ENCODE results near the gene PAPPA2. TPM values are rescaled to one million over a fixed set of nuclear protein-coding genes. Genes with fewer than 3 reads are reported as not detected.

Gene PAPPA2
- total RNA-seq, 3 donors from 2014 or later (not counting 1 experiment from before 2014, with no cell fraction given) = 0.48 TPM; not detected in 2

DNA sequence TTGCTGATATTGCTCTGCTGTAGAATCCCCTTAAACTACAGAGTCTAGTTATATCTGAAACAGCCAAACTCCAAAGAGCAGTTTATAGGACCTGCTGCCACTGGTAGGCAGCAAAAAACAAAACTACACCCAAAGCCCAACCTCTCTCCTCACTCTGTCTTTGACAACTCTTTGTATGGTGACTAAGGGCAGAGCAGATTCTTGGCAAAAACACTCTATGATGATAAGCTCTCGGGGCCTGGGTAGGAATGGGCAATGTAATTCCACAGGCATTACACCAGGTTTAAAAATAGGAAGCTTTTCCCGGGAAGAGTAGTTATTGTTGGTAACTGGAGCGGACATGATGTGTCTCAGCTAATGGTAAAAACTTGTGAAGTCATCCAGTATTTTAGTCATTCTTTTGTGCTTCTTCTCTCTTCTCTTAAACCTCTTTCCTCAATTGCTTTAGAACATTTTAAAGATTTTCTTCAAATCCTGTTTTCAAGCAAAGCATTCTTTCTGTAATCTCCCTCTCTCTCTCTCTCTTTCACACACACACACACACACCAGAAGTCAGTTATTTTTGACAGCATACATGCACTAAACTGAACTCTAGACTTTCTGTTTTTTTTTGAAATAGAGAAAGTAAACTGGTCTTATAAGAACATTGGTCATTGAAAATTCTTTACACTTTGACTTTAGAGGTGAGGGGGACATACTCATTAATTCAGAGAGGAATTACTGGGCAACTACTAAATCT, 193.5 kb downstream of the PAPPA2 start:
- H3K36me3 ChIP-seq (ENCODE audit: control insufficient read depth, insufficient read depth, low read length) = no peaks in the 10 kb centered on the region
- H3K4me3 Mint-ChIP-seq = no peak overlapping the region

DNA sequence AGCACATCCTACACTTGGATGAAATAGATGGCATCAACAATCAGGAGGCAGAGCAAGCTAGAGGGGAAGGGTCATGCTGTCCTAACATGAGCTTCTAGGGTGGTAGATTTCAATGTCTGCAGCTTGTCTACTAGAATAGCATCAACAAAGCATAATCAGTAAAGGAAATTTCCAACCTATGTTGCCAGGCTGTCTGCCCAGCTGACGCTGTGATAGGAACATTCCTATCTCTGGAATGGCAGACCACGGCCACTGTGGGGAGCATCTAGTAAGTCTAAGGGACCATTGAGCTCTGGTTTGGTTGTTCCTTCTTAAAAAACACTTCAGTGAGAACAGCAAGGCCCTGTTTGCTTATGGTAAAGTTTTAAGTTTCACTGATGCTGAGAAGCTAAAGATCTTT, 206.8 kb downstream of the PAPPA2 start:
- intact Hi-C loops (cut with micrococcal nuclease) = no loop called here
- no peak overlapping the region for H3K4me3 ChIP-seq (ENCODE audit: low read length)
- ATAC-seq = no peak
- no peak for TF ChIP-seq CTCF (IDR thresholded peaks at IDR 0.05)
- no peaks in the 10 kb centered on the region for H3K9me3 ChIP-seq (ENCODE audit: control insufficient read depth, insufficient read depth, low read length)
- H3K4me1 ChIP-seq (ENCODE audit: control insufficient read depth, insufficient read depth, low read length) = no peaks in the 10 kb centered on the region
- no peaks in the 10 kb centered on the region for H3K27me3 ChIP-seq (ENCODE audit: control insufficient read depth, insufficient read depth, low read length)
- peaks cover 17 to 21% of the 10 kb centered on the region in 2 donors for H3K9me3 Mint-ChIP-seq
- no peaks in the 10 kb centered on the region for H3K36me3 ChIP-seq (ENCODE audit: control insufficient read depth, insufficient read depth, low read length)
- no peak for DNase-seq
- 78% methylated on average over 2 of the region's 2 CpGs for WGBS (ENCODE audit: insufficient coverage)
- no peaks in the 10 kb centered on the region for H3K27me3 Mint-ChIP-seq (ENCODE audit: low read depth in 2 of 2)
- no peaks in the 10 kb centered on the region for H3K36me3 Mint-ChIP-seq
- no peaks in the 10 kb centered on the region for H3K4me1 Mint-ChIP-seq
- no peak overlapping the region for H3K27ac Mint-ChIP-seq
- no peak overlapping the region for H3K27ac ChIP-seq (ENCODE audit: low read length)
- no peak overlapping the region for H3K4me3 Mint-ChIP-seq

More for the DNA sequence above, 193.5 kb downstream of the PAPPA2 start:
- no peak overlapping the region for H3K27ac ChIP-seq (ENCODE audit: low read length)
- H3K27me3 ChIP-seq (ENCODE audit: control insufficient read depth, insufficient read depth, low read length) = no peaks in the 10 kb centered on the region
- H3K27me3 Mint-ChIP-seq (ENCODE audit: low read depth in 2 of 2) = no peaks in the 10 kb centered on the region
- no peaks in the 10 kb centered on the region for H3K36me3 Mint-ChIP-seq
- intact Hi-C loops (cut with micrococcal nuclease) = no loop called here
- no peaks in the 10 kb centered on the region for H3K4me1 Mint-ChIP-seq
- H3K4me1 ChIP-seq (ENCODE audit: control insufficient read depth, insufficient read depth, low read length) = no peaks in the 10 kb centered on the region
- no peaks in the 10 kb centered on the region for H3K9me3 ChIP-seq (ENCODE audit: control insufficient read depth, insufficient read depth, low read length)
- H3K9me3 Mint-ChIP-seq = peaks cover 20% of the 10 kb centered on the region in 2 donors
- no peak for ATAC-seq
- 78% methylated on average over 3 of the region's 3 CpGs for WGBS (ENCODE audit: insufficient coverage)
- H3K4me3 ChIP-seq (ENCODE audit: low read length) = no peak overlapping the region
- H3K27ac Mint-ChIP-seq = no peak overlapping the region
- TF ChIP-seq CTCF (IDR thresholded peaks at IDR 0.05) = no peak
- no peak for DNase-seq

DNA sequence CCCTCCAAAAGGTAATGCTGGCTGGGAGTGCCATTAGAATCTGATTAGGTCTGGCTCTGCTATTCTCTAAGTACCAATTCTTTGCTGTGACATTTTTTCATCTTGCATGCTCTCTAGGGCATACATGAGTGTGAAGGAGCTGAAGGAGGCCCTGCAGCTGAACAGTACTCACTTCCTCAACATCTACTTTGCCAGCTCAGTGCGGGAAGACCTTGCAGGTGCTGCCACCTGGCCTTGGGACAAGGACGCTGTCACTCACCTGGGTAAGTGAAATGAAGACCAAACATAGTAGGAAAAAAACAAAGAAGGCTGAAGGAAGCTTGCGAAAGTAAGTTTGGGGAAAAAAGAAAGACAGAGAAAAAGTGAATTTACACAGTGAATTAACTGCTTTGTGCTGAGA, 207.9 kb downstream of the PAPPA2 start:
- H3K4me1 Mint-ChIP-seq = no peaks in the 10 kb centered on the region
- Histone ChIP-seq H3K9me3 (ENCODE audit: control insufficient read depth, insufficient read depth, low read length) (no peaks in the 10 kb centered on the region), H3K27ac (ENCODE audit: low read length) (no peak overlapping the region), H3K4me3 (ENCODE audit: low read length) (no peak overlapping the region), H3K36me3 (ENCODE audit: control insufficient read depth, insufficient read depth, low read length) (no peaks in the 10 kb centered on the region), H3K27me3 (ENCODE audit: control insufficient read depth, insufficient read depth, low read length) (no peaks in the 10 kb centered on the region), H3K4me1 (ENCODE audit: control insufficient read depth, insufficient read depth, low read length) (no peaks in the 10 kb centered on the region)
- DNase-seq (no peak), ATAC-seq (no peak)
- intact Hi-C loops (cut with micrococcal nuclease) = no loop called here
- no peak overlapping the region for H3K4me3 Mint-ChIP-seq
- TF ChIP-seq CTCF (IDR thresholded peaks at IDR 0.05) = no peak
- no peaks in the 10 kb centered on the region for H3K27me3 Mint-ChIP-seq (ENCODE audit: low read depth in 2 of 2)
- 57% methylated on average over 3 of the region's 3 CpGs for WGBS (ENCODE audit: insufficient coverage)
- H3K9me3 Mint-ChIP-seq = peaks cover 19 to 20% of the 10 kb centered on the region in 2 donors
- H3K36me3 Mint-ChIP-seq = no peaks in the 10 kb centered on the region
- no peak overlapping the region for H3K27ac Mint-ChIP-seq

All from natural killer cell (primary cell).